ENCODE results near the gene SLC6A18. TPM values are rescaled to one million over a fixed set of nuclear protein-coding genes. Genes with fewer than 3 reads are reported as not detected.

Gene SLC6A18
- total RNA-seq, 2 donors from 2014 or later = not detected

DNA sequence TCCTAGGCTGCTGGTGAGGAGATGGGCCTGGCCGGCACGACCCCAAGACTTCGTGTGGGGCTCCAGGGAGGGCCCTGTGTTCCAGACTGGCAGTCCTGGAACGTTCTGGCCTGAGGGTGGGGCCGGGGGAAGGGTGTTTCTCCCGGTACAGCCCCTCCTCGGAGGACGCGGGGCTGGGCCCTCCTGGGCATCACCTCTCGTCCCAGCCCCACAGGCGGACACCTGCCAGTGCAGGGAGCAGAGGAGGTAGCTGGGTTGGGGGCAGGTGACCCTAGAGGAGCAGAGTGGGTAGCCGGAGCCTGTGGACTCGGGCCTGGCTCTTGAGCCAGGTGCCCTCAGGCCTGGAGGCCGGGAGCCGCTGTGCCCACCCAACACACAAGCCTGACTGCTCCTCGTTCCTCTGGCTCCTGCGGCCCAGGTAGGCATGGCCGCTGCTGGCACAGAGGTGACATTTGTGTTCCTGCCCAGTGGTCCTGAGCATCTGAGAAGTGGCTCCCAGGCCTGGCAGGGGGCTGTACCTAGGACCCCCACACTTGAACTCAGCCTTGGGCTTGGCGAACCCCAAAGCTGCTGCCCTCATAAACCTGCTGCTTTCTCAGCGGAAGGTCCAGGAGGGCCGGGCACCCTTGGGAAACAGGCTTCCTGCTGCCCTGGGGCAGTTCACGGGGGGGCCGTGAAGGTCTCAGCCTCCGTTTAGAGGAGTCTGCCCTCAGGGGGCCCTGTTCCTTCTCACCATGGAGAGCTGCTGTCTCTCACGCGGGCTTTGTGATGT lies 23.0 kb upstream of the SLC6A18 start:
- Histone ChIP-seq H3K27ac (no peak overlapping the region), H3K4me1 (replicated peaks) (no peaks in the 10 kb centered on the region), H3K4me3 (no peak overlapping the region), H3K36me3 (no peaks in the 10 kb centered on the region), H3K9me3 (no peaks in the 10 kb centered on the region), H3K27me3 (replicated peaks; ENCODE audit: insufficient read depth) (peaks cover 5% of the 10 kb centered on the region)
- DNase-seq (ENCODE audit: low spot score) = no peak
- TF ChIP-seq POLR2A (IDR thresholded peaks at IDR 0.05) (no peak), POLR2AphosphoS5 (IDR thresholded peaks at IDR 0.05) (no peak)
- TF ChIP-seq, protein P1, sequence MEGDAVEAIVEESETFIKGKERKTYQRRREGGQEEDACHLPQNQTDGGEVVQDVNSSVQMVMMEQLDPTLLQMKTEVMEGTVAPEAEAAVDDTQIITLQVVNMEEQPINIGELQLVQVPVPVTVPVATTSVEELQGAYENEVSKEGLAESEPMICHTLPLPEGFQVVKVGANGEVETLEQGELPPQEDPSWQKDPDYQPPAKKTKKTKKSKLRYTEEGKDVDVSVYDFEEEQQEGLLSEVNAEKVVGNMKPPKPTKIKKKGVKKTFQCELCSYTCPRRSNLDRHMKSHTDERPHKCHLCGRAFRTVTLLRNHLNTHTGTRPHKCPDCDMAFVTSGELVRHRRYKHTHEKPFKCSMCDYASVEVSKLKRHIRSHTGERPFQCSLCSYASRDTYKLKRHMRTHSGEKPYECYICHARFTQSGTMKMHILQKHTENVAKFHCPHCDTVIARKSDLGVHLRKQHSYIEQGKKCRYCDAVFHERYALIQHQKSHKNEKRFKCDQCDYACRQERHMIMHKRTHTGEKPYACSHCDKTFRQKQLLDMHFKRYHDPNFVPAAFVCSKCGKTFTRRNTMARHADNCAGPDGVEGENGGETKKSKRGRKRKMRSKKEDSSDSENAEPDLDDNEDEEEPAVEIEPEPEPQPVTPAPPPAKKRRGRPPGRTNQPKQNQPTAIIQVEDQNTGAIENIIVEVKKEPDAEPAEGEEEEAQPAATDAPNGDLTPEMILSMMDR (IDR thresholded peaks at IDR 0.05) = no peak
- intact Hi-C loops (cut with DNase I) = no loop called here
- 75% methylated on average over 25 of the region's 26 CpGs for WGBS

DNA sequence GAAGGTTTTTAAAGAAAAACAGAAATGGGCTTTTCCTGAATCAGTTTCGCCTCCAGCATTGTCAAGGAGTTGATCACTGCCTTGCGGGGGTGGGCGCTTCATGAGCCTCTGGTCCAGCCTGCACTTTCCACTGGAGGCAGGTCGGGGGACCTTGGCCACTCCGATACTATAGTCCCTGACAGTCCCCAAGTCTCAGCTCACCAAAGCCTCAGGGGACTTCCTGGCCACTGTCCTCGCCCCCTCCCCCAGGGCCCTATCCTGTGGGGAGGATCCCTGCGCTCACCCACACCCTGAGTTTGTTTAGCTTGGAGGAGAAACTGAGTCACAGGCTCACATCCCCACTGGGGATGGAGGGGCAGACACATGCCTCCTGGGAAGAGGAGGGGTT lies 22.4 kb upstream of the SLC6A18 start:
- intact Hi-C loops (cut with DNase I) = no loop called here
- 88% methylated on average over 7 of the region's 7 CpGs for WGBS
- no peaks in the 10 kb centered on the region for H3K36me3 ChIP-seq
- H3K4me3 ChIP-seq = no peak overlapping the region
- no peak for DNase-seq (ENCODE audit: low spot score)
- H3K27me3 ChIP-seq (replicated peaks; ENCODE audit: insufficient read depth) = peaks cover 5% of the 10 kb centered on the region
- H3K4me1 ChIP-seq (replicated peaks) = no peaks in the 10 kb centered on the region
- TF ChIP-seq POLR2AphosphoS5 (IDR thresholded peaks at IDR 0.05) = no peak
- TF ChIP-seq, protein P1 (IDR thresholded peaks at IDR 0.05) = no peak
- TF ChIP-seq POLR2A (IDR thresholded peaks at IDR 0.05) = no peak
- no peaks in the 10 kb centered on the region for H3K9me3 ChIP-seq
- no peak overlapping the region for H3K27ac ChIP-seq

DNA sequence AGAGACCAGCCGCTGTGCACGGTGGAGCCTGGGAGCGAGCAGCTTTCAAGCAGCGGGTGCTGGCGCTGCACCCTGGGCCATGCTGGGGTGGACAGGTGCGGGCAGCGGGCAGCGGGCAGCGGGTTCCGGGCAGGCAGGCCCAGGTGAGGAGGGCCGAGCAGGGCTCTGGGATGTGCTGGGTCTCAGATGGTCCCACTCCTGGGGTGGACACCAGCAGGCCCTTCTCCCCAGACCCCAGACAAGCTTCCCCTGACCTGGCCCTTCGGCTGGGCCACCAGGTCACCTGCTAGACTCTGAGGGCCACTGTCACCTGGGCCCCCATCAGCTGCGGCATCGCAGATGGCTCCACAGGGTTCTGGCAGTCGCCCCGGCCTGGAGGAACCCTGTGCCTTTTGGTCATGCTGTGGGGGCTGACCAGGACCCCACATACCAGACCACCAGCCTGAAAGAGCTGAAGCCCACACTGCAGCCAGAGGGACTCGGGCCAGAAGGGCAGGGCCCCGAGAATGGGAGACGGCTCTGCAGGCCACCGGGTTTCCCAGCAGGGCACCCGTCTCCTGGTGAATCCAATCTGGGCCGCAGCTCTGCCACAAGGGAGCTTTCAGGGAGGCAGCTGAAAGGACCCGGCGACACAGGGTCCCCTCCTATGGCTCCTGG lies 21.7 kb upstream of the SLC6A18 start:
- TF ChIP-seq POLR2A (IDR thresholded peaks at IDR 0.05) (no peak), POLR2AphosphoS5 (IDR thresholded peaks at IDR 0.05) (no peak)
- TF ChIP-seq, protein P1 (IDR thresholded peaks at IDR 0.05) = no peak
- 81% methylated on average over 16 of the region's 24 CpGs for WGBS
- no peaks in the 10 kb centered on the region for H3K9me3 ChIP-seq
- DNase-seq (ENCODE audit: low spot score) = no peak
- H3K36me3 ChIP-seq = no peaks in the 10 kb centered on the region
- H3K4me1 ChIP-seq (replicated peaks) = no peaks in the 10 kb centered on the region
- H3K4me3 ChIP-seq = no peak overlapping the region
- no peak overlapping the region for H3K27ac ChIP-seq
- H3K27me3 ChIP-seq (replicated peaks; ENCODE audit: insufficient read depth) = peaks cover 5% of the 10 kb centered on the region
- intact Hi-C loops (cut with DNase I) = no loop called here

DNA sequence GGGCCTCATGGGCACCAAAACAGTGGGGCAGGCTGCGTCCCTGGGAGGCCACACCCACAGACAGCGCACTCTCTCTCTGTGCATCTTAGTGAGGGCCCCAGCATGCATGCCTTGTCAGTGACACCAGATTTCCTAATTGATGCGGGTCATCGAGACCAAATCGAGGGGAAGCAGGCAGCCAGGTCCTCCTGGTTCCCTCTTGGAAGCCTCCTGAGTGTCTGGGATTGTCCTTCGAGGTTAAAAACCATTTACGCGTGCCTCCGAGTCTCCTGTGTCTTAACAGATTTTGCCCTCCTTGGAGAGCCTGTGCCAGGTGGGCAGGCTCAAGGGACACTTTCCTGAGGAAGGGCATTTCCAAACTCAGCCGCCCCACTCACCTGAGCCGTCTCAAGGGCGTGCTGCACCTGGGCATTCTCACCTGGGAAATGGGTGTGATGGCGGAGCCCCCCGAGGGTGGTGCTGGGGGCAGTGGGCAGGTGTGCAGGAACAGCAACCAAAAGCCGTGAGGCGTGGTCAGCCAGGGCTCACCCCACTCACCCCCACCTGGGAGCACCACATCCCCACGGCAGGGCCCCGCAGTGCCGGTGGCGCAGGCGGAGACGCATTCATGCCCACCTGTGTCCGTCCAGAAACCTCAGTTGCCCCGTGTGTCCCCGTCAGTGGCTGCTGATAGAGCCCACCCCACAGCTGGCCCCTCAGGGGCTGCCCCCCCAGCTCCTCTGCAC lies 21.1 kb upstream of the SLC6A18 start:
- no peak for DNase-seq (ENCODE audit: low spot score)
- Histone ChIP-seq H3K9me3 (no peaks in the 10 kb centered on the region), H3K36me3 (no peaks in the 10 kb centered on the region), H3K4me1 (replicated peaks) (no peaks in the 10 kb centered on the region), H3K27ac (no peak overlapping the region), H3K4me3 (no peak overlapping the region), H3K27me3 (replicated peaks; ENCODE audit: insufficient read depth) (peaks cover 5% of the 10 kb centered on the region)
- TF ChIP-seq POLR2AphosphoS5 (IDR thresholded peaks at IDR 0.05) (no peak), POLR2A (IDR thresholded peaks at IDR 0.05) (no peak)
- TF ChIP-seq, protein P1 (IDR thresholded peaks at IDR 0.05) = no peak
- intact Hi-C loops (cut with DNase I) = no loop called here
- 78% methylated on average over 24 of the region's 25 CpGs for WGBS

Measured in prostate gland (tissue), 2 donors.